Endothelial cell of umbilical vein (primary cell): ENCODE measurements around the gene VMP1. TPM values are rescaled to one million over a fixed set of nuclear protein-coding genes. Genes with fewer than 3 reads are reported as not detected.

Experiments used
- BruUV-seq: library from RNA; stranded (reverse); fragments of 400-500 nt; replicated peaks from 2 replicates; lab custom pipeline; 2021; lab: Mats Ljungman, UMichigan
- CTCF ChIA-PET: fragments of 300-600, 350-600 bp; sonication (Branson Sonifier 250); formaldehyde crosslinking; loops from one replicate; lab custom pipeline; 2021; ENCODE audit warnings: antibody characterized with exemption, inconsistent platforms; lab: Charles Lee
- POLR2A ChIA-PET: fragments of 300-600, 350-600 bp; sonication (Branson Sonifier 250); formaldehyde crosslinking; loops from one replicate; lab custom pipeline; 2021; ENCODE audit warnings: antibody characterized with exemption, inconsistent platforms; lab: Charles Lee
- DNase-seq: peaks from one replicate; pipeline ENCODE4 v3.0.0-alpha.2; 2011; ENCODE audit warnings: low read depth, low spot score
- FAIRE-seq: peaks from 2 replicates; lab custom pipeline; 2011; peaks lifted over from hg19 to GRCh38; lab: Jason Lieb, UNC
- H2AFZ ChIP-seq: 2 replicates; pipeline ENCODE4 v1.6.0; 2012; ENCODE audit warnings: low read depth, low read length, control low read depth, inconsistent platforms
- H3K27ac ChIP-seq: 2 replicates; pipeline ENCODE4 v1.5.1; 2011; ENCODE audit warnings: low read depth, mild to moderate bottlenecking, control low read depth, low read length, moderate library complexity; ENCODE audit not compliant: insufficient read depth
- H3K27me3 ChIP-seq, 2 experiments: 2 replicates each; pipeline versions ENCODE4 v1.6.0 to v1.6.1; 2011; ENCODE audit warnings: low read length in 2 of 2, mixed read lengths in 1 of 2; ENCODE audit not compliant: control insufficient read depth in 2 of 2, insufficient read depth in 2 of 2
- H3K36me3 ChIP-seq, 2 experiments: 2 replicates in 1 of 2; 3 replicates in 1 of 2; pipeline ENCODE4 v1.5.1; 2011; ENCODE audit warnings: low read length in 2 of 2, mild to moderate bottlenecking in 1 of 2, moderate library complexity in 1 of 2; ENCODE audit not compliant: control insufficient read depth in 2 of 2, insufficient read depth in 2 of 2; ENCODE audit errors: extremely low read depth in 1 of 2
- H3K4me1 ChIP-seq: 3 replicates; pipeline ENCODE4 v1.5.1; 2011; ENCODE audit warnings: mild to moderate bottlenecking, low read length; ENCODE audit not compliant: control insufficient read depth, insufficient read depth; ENCODE audit errors: extremely low read depth
- H3K4me2 ChIP-seq: 2 replicates; pipeline ENCODE4 v1.6.1; 2011; ENCODE audit warnings: low read length, control low read depth, mixed read lengths; ENCODE audit not compliant: insufficient read depth
- H3K4me3 ChIP-seq, 3 experiments: fragments of 200-600 bp in 1 of 3; sonication (generic), shearing (Covaris generic) in 1 of 3; replicated peaks in 1 of 3; 2 replicates each; pipeline ENCODE4 v1.5.1; 2011 to 2016; ENCODE audit warnings: control low read depth in 3 of 3, low read length in 3 of 3, mild to moderate bottlenecking in 2 of 3, inconsistent platforms in 1 of 3, low read depth in 1 of 3, moderate library complexity in 1 of 3; ENCODE audit not compliant: insufficient read depth in 1 of 3
- H3K79me2 ChIP-seq: 2 replicates; pipeline ENCODE4 v1.6.0; 2012; ENCODE audit warnings: low read length, inconsistent platforms; ENCODE audit not compliant: control insufficient read depth, insufficient read depth
- H3K9ac ChIP-seq: replicated peaks from 2 replicates; pipeline ENCODE3; 2011; ENCODE audit warnings: low read length, control low read depth; ENCODE audit not compliant: insufficient read depth; ENCODE audit errors: extremely low read depth
- H3K9me1 ChIP-seq: replicated peaks from 3 replicates; pipeline ENCODE4 v1.6.0; 2011; ENCODE audit warnings: mild to moderate bottlenecking, low read length; ENCODE audit not compliant: control insufficient read depth, insufficient read depth; ENCODE audit errors: extremely low read depth
- H3K9me3 ChIP-seq: replicated peaks from 2 replicates; pipeline ENCODE4 v1.5.1; 2012; ENCODE audit warnings: low read length, inconsistent platforms; ENCODE audit not compliant: control insufficient read depth, insufficient read depth
- H4K20me1 ChIP-seq: replicated peaks from 2 replicates; pipeline ENCODE3; 2011; ENCODE audit warnings: mild to moderate bottlenecking, low read length; ENCODE audit not compliant: control insufficient read depth, insufficient read depth; ENCODE audit errors: extremely low read depth
- EZH2 ChIP-seq: IDR thresholded peaks from 2 replicates; pipeline ENCODE4 v1.6.1; 2012; ENCODE audit warnings: borderline replicate concordance, low read depth, mild to moderate bottlenecking, moderate library complexity, low read length, inconsistent platforms; ENCODE audit not compliant: severe bottlenecking
- FOS ChIP-seq: IDR thresholded peaks from 2 replicates; pipeline ENCODE4 v1.6.1; 2011; ENCODE audit warnings: mild to moderate bottlenecking, low read length, moderate library complexity, borderline replicate concordance; ENCODE audit not compliant: insufficient read depth
- GATA2 ChIP-seq: IDR thresholded peaks from 2 replicates; pipeline ENCODE4 v1.7.0; 2011; ENCODE audit warnings: low read depth, mild to moderate bottlenecking, moderate library complexity, mixed read lengths, low read length; ENCODE audit not compliant: insufficient read length, insufficient read depth
- JUN ChIP-seq: IDR thresholded peaks from 2 replicates; pipeline ENCODE4 v1.6.1; 2011; ENCODE audit warnings: borderline replicate concordance, low read depth; ENCODE audit not compliant: insufficient read length, insufficient read depth
- MYC ChIP-seq: IDR thresholded peaks from one replicate; pipeline ENCODE4 v1.6.1; 2011; ENCODE audit warnings: mild to moderate bottlenecking, low read depth, low read length
- POLR2A ChIP-seq: IDR thresholded peaks from 2 replicates; pipeline ENCODE4 v1.6.1; 2012; ENCODE audit warnings: low read depth, mild to moderate bottlenecking, control low read depth, low read length
- POLR2AphosphoS5 ChIP-seq: IDR thresholded peaks from 2 replicates; pipeline ENCODE4 v1.6.1; 2012; ENCODE audit warnings: low read depth, mild to moderate bottlenecking, control low read depth, low read length, moderate library complexity; ENCODE audit not compliant: insufficient read depth
- dilution Hi-C: fragments of 300-500 bp; cut with MboI; formaldehyde crosslinking; loops from one replicate; pipeline ENCODE4 v1.15.0; 2019; ENCODE audit warnings: low sequenced_read_pairs; ENCODE audit not compliant: extremely low pct_ligation_motif_present
- intact Hi-C: fragments of 100-400 bp; cut with micrococcal nuclease; formaldehyde crosslinking; loops from one replicate; pipeline ENCODE4 v1.10.0; 2022
- polyA plus RNA-seq, 4 experiments: library from polyadenylated mRNA; depleted of rRNA in 3 of 4; stranded (reverse) in 3 of 4; unstranded in 1 of 4; fragments of >200 nt; gene quantifications; 2 replicates each; pipeline versions ENCODE4 v1.2.1 to v1.2.3, GENCODE V29; 2011 to 2012; ENCODE audit warnings: missing spikeins in 1 of 4
- total RNA-seq: library from RNA; stranded (reverse); gene quantifications from 2 replicates; pipeline ENCODE4 v1.2.3, GENCODE V29; 2021
- TF ChIP-seq, protein P1 (sequence below), 2 donors: IDR thresholded peaks; 1 replicate in 1 of 2; 2 replicates in 1 of 2; pipeline ENCODE4 v1.5.1; 2011; ENCODE audit warnings: low read length in 2 of 2, mild to moderate bottlenecking in 2 of 2, moderate library complexity in 2 of 2, control low read depth in 1 of 2, inconsistent platforms in 1 of 2, low read depth in 1 of 2; ENCODE audit not compliant: insufficient read depth in 1 of 2; ENCODE audit errors: extremely low read depth in 1 of 2
- TF ChIP-seq, protein P2 (sequence below): IDR thresholded peaks from 2 replicates; pipeline ENCODE4 v1.6.1; 2011; ENCODE audit not compliant: insufficient read depth, insufficient read length

Gene VMP1
- total and polyA plus RNA-seq, 2 donors (not counting 3 experiments of a cell fraction or from before 2014, with no cell fraction given), result 138 to 270 TPM

DNA sequence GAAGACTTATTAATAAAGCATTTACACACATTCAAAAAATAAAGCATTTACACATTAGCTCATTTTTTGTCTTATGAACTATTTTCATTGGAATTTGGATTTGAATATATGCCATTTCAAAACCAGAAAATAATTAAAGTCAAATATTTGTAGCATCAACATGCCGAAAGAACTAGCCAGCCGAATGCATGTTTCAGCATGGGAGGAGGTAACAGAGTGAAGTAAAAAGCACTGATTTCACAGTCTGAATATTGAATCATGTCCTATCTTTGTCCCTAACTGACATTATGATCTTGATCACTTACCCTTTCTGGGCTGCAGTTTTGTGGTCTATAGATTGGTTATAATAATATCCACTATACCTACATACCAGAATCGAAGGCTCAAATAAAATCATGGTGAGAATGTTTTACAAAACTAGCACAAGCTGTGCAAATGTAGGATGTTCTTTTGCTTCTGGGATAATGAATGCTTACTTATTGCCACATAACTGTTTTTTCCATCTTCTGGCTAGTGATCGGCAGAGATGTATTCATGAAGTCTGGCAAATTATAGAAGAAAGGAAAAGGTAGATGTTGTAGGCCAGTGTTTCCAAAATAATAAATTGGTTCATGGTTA lies 100.5 kb downstream of the VMP1 start:
- Histone ChIP-seq H3K4me2 (no peak overlapping the region), H3K4me1 (no peaks in the 10 kb centered on the region), H4K20me1 (no peaks in the 10 kb centered on the region), H3K27me3 (no peaks in the 10 kb centered on the region), H3K79me2 (no peaks in the 10 kb centered on the region), H3K9me3 (no peaks in the 10 kb centered on the region), H3K9ac (no peak overlapping the region), H3K4me3 (no peak overlapping the region), H3K36me3 (peaks cover 0 to 4% of the 10 kb centered on the region in 2 experiments), H2AFZ (no peak overlapping the region), H3K27ac (no peak overlapping the region), H3K9me1 (no peaks in the 10 kb centered on the region)
- no peak for FAIRE-seq
- DNase-seq, result no peak
- intact Hi-C loops, result no loop called here
- POLR2A ChIA-PET, result no interaction called here
- TF ChIP-seq, protein P1, sequence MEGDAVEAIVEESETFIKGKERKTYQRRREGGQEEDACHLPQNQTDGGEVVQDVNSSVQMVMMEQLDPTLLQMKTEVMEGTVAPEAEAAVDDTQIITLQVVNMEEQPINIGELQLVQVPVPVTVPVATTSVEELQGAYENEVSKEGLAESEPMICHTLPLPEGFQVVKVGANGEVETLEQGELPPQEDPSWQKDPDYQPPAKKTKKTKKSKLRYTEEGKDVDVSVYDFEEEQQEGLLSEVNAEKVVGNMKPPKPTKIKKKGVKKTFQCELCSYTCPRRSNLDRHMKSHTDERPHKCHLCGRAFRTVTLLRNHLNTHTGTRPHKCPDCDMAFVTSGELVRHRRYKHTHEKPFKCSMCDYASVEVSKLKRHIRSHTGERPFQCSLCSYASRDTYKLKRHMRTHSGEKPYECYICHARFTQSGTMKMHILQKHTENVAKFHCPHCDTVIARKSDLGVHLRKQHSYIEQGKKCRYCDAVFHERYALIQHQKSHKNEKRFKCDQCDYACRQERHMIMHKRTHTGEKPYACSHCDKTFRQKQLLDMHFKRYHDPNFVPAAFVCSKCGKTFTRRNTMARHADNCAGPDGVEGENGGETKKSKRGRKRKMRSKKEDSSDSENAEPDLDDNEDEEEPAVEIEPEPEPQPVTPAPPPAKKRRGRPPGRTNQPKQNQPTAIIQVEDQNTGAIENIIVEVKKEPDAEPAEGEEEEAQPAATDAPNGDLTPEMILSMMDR (IDR thresholded peaks at IDR 0.05; ENCODE audit: extremely low read depth in 1 of 2, insufficient read depth in 1 of 2, low read depth in 1 of 2, low read length in 2 of 2), result no peak
- TF ChIP-seq FOS, result no peak
- TF ChIP-seq POLR2A, result no peak
- TF ChIP-seq, protein P2, sequence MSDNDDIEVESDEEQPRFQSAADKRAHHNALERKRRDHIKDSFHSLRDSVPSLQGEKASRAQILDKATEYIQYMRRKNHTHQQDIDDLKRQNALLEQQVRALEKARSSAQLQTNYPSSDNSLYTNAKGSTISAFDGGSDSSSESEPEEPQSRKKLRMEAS, result no peak
- TF ChIP-seq JUN, result no peak
- TF ChIP-seq MYC, result no peak
- TF ChIP-seq GATA2, result no peak
- no peak for TF ChIP-seq POLR2AphosphoS5
- TF ChIP-seq EZH2, result no peak
- CTCF ChIA-PET, result interaction anchor here (1.0 to 2.5 kb wide), 2 partner anchors 10 to 25 kb away, joined by 3 to 10 read pairs; no protein-coding TSS in a partner anchor
- dilution Hi-C loops, result no loop called here
- BruUV-seq, result no TSS peak
